HG03139 (cell line): ENCODE results near the gene PLXNB3.
"Not testable (repeated sequence)": the region's sequence is repeated elsewhere in the genome, so short reads cannot be mapped to it uniquely, and the experiment has no call there.

ENCODE experiments used
- ATAC-seq: cut with Tn5 transposase; IDR thresholded peaks from one replicate; pipeline ENCODE4 v1.9.1; 2021; ENCODE audit not compliant: unreplicated experiment

The PLXNB3 gene

DNA sequence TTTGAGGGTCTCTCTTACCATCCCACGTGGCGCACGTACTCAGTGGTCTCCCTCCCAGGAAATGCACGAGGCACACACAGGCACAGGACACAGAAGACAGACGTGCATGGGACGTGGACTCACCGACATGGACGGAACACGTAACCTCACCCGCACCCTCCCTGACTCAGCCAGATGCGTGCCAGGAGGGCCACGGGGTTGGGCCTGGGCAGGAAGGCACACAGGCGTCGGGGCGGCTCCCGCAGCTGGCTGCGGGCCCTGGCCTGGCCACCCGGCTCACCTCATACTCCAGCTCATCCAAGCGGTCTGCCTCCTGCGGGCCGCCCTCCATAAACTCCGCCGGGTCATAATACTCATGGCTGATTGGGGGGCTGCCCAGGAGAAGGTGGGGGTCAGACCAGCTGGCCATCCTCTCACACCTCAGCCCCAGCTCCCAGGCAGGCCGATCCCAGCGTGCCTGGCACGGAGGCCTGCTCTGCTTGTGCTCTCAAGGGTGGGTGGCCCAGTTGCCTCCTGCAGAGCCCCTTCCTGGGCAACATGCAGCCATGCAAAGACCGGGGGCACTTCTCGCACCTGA, 43.0 kb downstream of the PLXNB3 start:
- no peak for ATAC-seq

DNA sequence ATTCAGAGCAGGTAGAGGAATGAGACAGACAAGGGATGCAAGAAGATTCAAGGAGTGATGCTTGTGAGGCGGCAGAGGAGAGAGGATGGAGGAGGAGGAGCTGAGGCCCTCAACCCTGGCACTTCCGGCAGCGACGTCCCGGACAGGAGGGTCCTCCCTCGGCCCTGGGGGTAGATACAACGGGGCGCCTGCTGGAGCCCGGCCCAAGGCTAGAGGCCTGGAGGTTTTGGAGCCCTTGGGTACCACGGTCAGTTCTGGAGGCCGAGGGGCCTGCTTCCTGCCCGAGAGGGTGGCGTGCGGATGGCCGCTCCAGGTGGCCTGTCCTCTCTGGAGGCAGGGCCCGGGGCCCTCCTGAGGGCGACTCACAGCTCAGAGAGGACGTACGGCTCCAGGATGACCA, 43.9 kb downstream of the PLXNB3 start:
- no peak for ATAC-seq

DNA sequence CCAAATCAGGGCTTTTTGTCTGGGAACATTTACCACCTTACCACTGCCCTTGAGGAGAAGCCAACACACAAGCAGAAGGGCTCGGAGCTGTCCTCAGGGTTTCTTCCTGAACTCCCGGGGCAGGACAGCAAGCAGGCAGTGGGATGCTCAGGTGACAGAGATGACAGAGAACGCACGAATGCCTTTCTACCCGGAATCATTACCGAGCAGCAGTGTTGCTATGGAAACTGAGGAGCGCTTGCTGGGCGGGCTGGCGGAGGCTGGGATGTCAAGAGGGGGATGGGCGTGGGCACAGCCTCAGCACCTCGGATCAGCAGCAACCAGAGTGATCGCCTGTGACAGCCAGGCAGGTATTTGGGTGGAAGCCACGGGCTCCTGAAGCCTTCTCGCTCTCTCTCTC, 48.2 kb downstream of the PLXNB3 start:
- ATAC-seq, result no peak

DNA sequence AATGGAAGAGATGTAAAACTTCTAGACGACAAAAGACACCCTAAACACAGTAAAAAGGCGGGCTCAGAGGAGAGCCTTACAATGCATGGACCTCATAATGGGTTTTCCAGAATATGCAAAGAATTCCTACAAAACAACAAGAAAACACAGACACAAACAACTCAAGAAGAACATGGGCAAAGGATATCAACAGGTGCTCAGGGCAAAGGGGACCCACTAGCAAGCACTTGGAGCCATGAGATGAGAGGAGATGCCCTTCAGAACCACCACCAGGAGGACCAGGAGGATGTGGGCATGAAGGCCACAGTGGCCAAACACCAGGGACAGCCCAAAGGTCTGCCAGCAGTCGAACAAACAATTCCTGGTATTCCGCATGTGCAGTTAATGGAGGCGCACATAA, 49.1 kb downstream of the PLXNB3 start:
- no peak for ATAC-seq

DNA sequence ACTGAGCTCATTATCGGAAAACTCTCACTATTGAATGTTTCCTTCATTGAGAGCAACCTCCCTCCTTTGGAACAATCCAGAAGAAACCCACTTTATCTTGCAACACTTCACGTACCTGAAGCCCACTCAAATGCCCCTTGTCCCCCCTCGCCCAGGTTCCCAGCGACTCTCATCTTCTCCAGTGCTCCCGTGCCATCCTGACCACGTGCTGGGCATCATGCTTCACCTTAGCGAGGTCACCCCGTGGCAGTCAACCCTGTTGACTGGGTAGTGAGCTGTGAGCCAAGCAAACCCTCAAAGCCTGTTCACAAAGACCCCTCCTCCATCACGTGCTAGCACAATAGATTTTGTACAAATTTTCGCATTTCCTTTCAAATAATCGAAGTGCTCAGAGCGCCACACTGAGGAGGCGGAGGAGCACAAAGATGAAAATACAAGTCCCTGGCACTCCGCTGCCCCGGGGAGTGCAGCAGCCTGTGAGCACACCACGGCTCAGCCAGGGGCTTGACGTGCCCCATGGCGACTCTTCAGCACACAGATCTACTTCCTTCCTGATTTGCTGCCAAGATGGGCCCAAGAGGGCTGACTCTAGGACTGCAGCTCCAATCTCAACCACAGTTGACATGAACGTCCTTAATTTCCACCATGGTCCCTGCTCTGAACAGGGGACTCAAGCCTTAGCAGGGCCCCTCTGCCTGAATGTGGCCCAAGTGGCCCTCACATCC, 50.7 kb downstream of the PLXNB3 start:
- no peak for ATAC-seq

DNA sequence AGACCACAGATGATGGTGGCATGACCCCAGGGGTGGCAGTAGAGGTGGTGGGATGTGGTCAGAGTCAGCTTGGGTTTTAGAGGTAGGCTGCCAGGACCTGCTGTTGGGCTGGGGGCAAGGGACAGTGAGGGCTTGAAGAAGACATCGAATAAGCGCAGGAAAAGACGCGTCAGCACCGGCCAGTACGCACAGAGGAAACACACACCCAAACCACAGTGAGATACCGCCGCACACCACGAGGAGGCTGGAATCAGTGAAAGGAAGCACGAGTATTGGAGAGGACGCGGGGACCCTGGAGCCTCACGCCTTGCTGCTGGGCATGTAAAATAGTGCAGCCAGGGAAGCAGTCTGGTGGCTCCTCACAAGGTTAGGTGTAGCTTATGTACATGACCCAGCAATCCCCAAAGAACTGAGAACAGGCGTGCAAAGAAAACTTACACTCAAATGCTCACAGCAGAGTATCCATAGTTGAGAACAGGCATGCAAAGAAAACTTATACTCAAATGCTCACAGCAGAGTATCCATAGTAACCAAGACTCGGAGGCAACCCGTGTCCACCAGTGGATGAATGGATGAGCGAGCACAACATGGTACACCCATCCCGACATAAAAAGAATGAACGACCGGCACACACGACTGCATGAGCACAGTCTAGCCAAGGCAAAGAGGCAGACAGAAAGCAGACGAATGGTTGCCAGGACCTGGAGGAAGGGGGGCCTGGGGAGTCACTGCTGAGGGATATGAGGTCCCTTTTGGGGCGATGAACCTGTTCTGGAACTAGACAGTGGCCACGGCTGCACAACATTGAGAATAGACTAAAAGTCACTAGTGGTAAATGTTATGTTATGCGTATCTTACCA, 53.0 kb downstream of the PLXNB3 start:
- ATAC-seq, result no peak

DNA sequence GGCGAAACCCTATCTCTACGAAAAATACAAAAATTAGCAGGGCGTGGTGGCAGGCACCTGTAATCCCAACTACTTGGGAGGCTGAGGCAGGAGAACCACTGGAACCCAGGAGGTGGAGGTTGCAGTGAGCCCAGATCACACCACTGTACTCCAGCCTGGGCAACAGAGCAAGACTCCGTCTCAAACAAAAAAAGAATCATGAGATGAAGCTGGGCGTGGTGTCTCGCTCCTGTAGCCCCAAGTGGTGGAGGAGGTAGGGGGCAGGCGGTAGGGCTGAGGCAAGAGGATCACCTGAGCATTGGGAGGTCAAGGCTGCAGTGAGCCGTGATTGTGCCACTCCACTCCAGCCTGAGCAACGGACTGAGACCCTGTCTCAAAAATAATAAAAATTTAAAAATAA, 54.0 kb downstream of the PLXNB3 start:
- ATAC-seq, result not testable (repeated sequence)

DNA sequence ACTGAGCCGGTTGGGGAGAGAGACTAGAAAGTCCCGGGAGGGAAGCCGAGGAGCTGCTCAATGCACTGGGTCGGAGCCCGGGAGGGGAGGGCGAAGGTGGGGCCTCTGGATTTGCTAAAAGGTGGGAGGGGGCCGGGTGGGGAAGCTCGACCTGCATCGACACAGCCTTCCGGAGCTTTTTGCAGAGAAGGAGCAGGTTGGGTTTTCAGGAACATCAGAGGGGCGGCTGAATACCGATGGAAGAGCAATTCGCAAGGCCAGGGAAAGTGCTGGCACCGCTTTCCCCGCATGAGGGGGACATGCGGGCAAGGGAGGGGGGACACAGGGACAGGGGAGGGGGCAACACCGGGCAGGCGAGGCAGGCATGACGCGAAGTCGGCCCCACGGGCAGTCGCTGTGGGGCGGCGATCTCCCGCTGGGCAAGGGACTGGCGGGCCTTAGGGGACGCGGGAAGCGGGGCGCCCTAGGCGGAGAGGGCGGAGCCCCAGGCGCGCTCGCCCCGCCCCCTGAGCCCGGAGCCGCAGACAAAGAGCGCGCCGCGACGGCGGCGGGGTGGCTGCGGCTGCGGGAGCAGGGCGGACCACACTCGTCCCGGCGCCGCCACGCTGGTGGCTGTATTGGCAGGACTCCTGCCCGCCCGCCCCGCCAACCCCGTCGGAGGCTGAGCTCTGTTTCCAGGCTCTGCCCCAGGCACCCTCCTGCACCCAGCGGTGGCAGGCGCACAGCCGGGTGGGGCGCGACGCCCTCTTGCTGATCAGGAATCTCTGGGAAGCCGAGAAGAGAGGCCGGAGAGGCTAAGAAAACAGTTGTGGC, 54.7 kb downstream of the PLXNB3 start:
- ATAC-seq, result no peak

DNA sequence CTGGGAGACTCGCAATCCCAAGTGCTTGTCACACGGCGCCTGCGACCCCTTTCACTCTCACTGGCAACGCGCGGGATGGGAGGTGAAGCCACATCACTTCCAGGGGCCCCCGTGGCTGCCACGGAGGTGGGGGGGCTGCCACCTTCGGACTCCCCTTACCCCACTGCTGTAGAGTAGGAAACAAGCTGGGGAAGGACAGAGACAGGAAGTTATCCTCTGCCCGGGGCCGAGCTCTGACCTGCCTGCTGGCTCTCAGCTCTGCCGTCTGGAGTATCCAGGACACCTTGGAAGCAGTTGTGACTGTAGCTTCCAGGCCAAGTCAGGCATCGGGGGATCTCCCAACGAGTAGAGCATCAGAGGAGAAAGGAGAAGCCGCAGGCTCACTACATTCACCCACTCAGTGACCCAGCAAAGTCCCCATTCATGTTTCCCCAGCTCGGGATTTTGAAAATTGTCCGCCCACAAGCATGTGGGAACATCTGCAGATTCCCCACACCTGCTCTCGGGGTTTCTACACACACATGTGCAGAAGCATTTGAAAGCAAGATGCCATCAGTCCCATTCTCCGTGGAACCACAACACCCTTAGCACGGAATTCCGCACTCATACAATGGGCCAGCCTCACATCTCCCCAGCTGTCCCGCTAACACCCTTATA, 55.5 kb downstream of the PLXNB3 start:
- no peak for ATAC-seq

DNA sequence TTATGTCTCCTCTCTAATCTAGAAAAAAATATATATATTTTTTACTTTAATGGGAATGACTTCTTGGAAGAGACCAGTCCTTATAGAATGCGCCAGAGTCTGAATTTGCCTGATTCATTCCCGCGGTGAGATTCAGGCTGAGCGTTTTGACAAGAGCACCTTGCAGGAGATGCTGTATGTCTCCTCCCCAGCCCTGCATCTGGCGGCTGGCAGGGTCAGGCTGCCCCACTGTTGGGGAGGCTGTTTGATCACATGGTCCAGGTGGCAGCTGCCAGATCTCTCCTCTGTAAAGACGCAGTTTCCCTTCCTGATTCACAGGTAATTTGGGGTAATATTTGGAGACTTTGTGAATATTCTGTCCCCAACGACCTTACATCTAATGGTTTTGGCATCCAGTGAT, 56.6 kb downstream of the PLXNB3 start:
- no peak for ATAC-seq

DNA sequence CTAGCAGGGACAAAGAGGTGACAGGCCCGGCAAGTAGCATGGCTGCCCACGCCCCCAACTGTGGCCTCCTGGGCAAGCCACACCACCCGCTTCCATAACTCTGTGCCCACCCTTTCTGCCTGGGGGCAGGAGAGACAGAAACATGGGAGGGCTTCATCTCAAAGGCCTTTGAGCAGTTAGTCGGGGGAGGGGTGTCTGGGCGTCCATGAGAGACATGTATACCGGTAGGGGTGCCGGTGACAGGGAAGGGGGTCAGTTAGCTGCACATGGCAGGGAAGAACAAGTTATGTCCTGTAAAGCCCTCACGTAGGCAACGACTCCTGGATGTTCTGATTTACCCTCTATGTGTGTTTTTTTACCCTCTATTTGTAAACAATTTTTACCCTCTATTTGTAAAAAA, 57.0 kb downstream of the PLXNB3 start:
- ATAC-seq, result no peak

DNA sequence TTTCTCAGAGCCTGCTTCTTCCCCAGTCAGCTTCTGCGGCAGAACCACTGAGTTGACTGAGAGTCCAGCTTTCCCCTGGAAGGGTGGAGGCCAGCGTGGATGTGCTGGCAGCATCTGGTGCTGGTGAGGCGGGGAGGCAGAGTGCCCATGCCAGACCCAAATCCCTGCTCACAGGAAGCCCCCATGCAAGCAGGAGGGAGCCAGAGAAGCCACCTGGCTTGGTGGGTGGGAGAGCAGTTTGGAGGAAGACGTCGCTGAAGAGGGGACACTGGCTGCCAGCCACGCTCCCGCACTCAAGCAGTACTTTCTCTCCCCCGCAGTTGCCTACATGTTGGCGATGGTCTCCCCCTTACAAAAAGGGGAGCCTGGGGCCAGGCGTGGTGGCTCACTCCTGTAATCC, 60.3 kb downstream of the PLXNB3 start:
- ATAC-seq, result no peak

DNA sequence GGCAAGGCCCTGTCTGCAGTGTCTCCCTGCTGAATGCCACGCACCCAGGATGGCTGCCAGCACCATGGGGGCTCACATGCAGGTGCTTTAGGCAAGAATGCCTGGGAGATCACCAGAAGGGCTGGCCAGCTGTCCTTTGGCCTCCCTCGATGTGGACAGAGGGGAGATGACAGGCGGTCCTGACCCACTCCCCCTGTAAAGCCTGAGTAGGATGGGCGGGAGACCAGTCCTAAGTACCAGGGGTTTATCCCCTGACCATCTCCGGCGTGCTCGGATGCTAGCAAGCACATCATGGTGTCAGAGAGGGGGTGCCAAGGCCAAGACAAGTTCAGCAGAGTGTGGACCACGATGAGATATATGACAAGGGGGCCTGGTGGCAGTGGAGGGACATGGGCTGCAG, 61.0 kb downstream of the PLXNB3 start:
- ATAC-seq, result no peak
